Calu3 (cell line): Measurements from ENCODE around the gene SPHKAP. TPM values are rescaled to one million over a fixed set of nuclear protein-coding genes. Genes with fewer than 3 reads are reported as not detected.

Experiments
- BruUV-seq: library from RNA; stranded (reverse); fragments of 400-500 nt; replicated peaks from 2 replicates; lab custom pipeline; 2021; lab: Mats Ljungman, UMichigan
- CTCF ChIA-PET: fragments of 300-600 bp; sonication (Branson Sonifier 250); formaldehyde crosslinking; loops from one replicate; lab custom pipeline; 2022; ENCODE audit warnings: antibody characterized with exemption; lab: Charles Lee
- DNase-seq: peaks from one replicate; pipeline ENCODE4 v3.0.0; 2022
- H3K27ac Mint-ChIP-seq: one replicate; pipeline ENCODE4 v1.8.0; 2022; ENCODE audit warnings: mixed read lengths; ENCODE audit not compliant: unreplicated experiment
- H3K27me3 Mint-ChIP-seq: one replicate; pipeline ENCODE4 v1.8.0; 2022; ENCODE audit warnings: mixed read lengths; ENCODE audit not compliant: unreplicated experiment
- H3K36me3 Mint-ChIP-seq: one replicate; pipeline ENCODE4 v1.8.0; 2022; ENCODE audit warnings: mild to moderate bottlenecking, moderate library complexity, mixed read lengths; ENCODE audit not compliant: insufficient read depth, unreplicated experiment
- H3K4me1 Mint-ChIP-seq: one replicate; pipeline ENCODE4 v1.8.0; 2022; ENCODE audit warnings: mild to moderate bottlenecking, low read depth, mixed read lengths; ENCODE audit not compliant: unreplicated experiment
- H3K4me3 Mint-ChIP-seq: one replicate; pipeline ENCODE4 v1.8.0; 2022; ENCODE audit warnings: mild to moderate bottlenecking, low read depth, moderate library complexity, mixed read lengths; ENCODE audit not compliant: unreplicated experiment
- H3K9me3 Mint-ChIP-seq: one replicate; pipeline ENCODE4 v1.8.0; 2022; ENCODE audit warnings: low read depth, mixed read lengths; ENCODE audit not compliant: unreplicated experiment
- intact Hi-C: fragments of 100-400 bp; cut with micrococcal nuclease; formaldehyde crosslinking; loops from one replicate; pipeline ENCODE4 v1.10.0; 2022; ENCODE audit not compliant: unreplicated experiment
- total RNA-seq: library from RNA; stranded (reverse); gene quantifications from 2 replicates; pipeline ENCODE4 v1.2.3, GENCODE V29; 2022
- TF ChIP-seq, protein P1 (sequence below): fragments of 200-600 bp; IDR thresholded peaks from one replicate; pipeline ENCODE4 v1.8.0; 2022; ENCODE audit warnings: antibody characterized with exemption; ENCODE audit not compliant: unreplicated experiment

Gene SPHKAP
- total RNA-seq, 1 experiment from 2014 or later, result not detected

- no TSS peak for BruUV-seq
- TF ChIP-seq, protein P1, sequence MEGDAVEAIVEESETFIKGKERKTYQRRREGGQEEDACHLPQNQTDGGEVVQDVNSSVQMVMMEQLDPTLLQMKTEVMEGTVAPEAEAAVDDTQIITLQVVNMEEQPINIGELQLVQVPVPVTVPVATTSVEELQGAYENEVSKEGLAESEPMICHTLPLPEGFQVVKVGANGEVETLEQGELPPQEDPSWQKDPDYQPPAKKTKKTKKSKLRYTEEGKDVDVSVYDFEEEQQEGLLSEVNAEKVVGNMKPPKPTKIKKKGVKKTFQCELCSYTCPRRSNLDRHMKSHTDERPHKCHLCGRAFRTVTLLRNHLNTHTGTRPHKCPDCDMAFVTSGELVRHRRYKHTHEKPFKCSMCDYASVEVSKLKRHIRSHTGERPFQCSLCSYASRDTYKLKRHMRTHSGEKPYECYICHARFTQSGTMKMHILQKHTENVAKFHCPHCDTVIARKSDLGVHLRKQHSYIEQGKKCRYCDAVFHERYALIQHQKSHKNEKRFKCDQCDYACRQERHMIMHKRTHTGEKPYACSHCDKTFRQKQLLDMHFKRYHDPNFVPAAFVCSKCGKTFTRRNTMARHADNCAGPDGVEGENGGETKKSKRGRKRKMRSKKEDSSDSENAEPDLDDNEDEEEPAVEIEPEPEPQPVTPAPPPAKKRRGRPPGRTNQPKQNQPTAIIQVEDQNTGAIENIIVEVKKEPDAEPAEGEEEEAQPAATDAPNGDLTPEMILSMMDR, result no peak
- Mint-ChIP-seq H3K9me3 (no peaks in the 10 kb centered on the region), H3K36me3 (no peaks in the 10 kb centered on the region), H3K4me3 (no peak overlapping the region), H3K4me1 (no peaks in the 10 kb centered on the region), H3K27me3 (peaks cover 52% of the 10 kb centered on the region), H3K27ac (no peak overlapping the region)
- intact Hi-C loops, result no loop called here
- CTCF ChIA-PET, result interaction anchor here (0.7 kb wide), 1 partner anchor 634 kb away, joined by 3 read pairs; no protein-coding TSS in a partner anchor
- DNase-seq, result no peak
These were observed 190.6 kb downstream of the SPHKAP start for GRCh38 chr2:227990937-227991336.

- CTCF ChIA-PET, result no interaction called here
- no peak overlapping the region for H3K27ac Mint-ChIP-seq
- H3K4me1 Mint-ChIP-seq, result no peaks in the 10 kb centered on the region
- no peaks in the 10 kb centered on the region for H3K36me3 Mint-ChIP-seq
- H3K4me3 Mint-ChIP-seq, result no peak overlapping the region
- TF ChIP-seq, protein P1, result no peak
- intact Hi-C loops, result no loop called here
- no TSS peak for BruUV-seq
- no peak for DNase-seq
- no peaks in the 10 kb centered on the region for H3K9me3 Mint-ChIP-seq
- H3K27me3 Mint-ChIP-seq, result peaks cover 2% of the 10 kb centered on the region
These were observed 208.2 kb downstream of the SPHKAP start for GRCh38 chr2:227973241-227973640.

DNA sequence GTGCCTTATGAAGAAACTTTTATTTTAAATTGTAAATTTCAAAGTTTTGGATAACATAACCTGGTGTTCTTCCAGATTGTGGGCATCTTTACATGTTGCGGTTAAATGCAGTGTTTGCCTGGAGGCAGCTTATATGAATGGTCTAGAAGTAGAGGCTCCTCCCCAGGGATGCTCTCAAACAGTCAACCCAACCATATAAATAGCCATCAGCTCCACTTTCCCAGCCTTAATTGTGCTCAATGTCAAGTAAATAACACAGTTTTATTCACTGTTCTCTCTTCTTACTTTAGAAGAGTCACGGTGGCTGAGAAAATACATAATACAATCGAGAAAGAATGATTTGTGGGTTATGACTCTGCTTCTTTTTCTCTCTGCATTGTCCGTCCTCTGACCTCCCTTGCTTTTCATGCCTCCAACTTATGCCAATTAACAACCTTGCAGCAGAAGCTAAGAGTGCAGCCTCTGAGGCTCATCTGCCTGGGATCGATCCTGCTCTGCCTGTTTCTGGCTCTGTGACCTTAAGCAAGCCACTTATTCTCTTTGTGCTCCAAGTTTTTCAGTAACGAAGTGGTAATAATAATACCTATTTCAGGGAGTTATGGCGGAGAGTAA, 209.8 kb downstream of the SPHKAP start:
- peaks cover 17% of the 10 kb centered on the region for H3K27me3 Mint-ChIP-seq
- H3K4me1 Mint-ChIP-seq, result no peaks in the 10 kb centered on the region
- no peaks in the 10 kb centered on the region for H3K36me3 Mint-ChIP-seq
- CTCF ChIA-PET, result no interaction called here
- H3K9me3 Mint-ChIP-seq, result no peaks in the 10 kb centered on the region
- no TSS peak for BruUV-seq
- no peak overlapping the region for H3K27ac Mint-ChIP-seq
- no peak for DNase-seq
- TF ChIP-seq, protein P1, result no peak
- intact Hi-C loops, result no loop called here
- H3K4me3 Mint-ChIP-seq, result no peak overlapping the region

GRCh38 chr2:227960317-227960716, 221.2 kb downstream of the SPHKAP start:
- H3K36me3 Mint-ChIP-seq, result no peaks in the 10 kb centered on the region
- H3K4me1 Mint-ChIP-seq, result no peaks in the 10 kb centered on the region
- TF ChIP-seq, protein P1, result no peak
- no TSS peak for BruUV-seq
- H3K27me3 Mint-ChIP-seq, result no peaks in the 10 kb centered on the region
- DNase-seq, result no peak
- CTCF ChIA-PET, result no interaction called here
- H3K4me3 Mint-ChIP-seq, result no peak overlapping the region
- intact Hi-C loops, result no loop called here
- H3K9me3 Mint-ChIP-seq, result no peaks in the 10 kb centered on the region
- H3K27ac Mint-ChIP-seq, result no peak overlapping the region
